A549 (cell line): ENCODE results near the gene FAAP24. TPM values are rescaled to one million over a fixed set of nuclear protein-coding genes. Genes with fewer than 3 reads are reported as not detected.
"Not testable (repeated sequence)": the region's sequence is repeated elsewhere in the genome, so short reads cannot be mapped to it uniquely, and the experiment has no call there.

ENCODE experiments used
- ATAC-seq, 2 experiments: fragments of 200-7000 bp in 1 of 2; fragments of >200 bp in 1 of 2; cut with Nextera tagmentation in 1 of 2; cut with Tn5 transposase in 1 of 2; 3 replicates each; pipeline versions ENCODE4 v1.8.0 to v1.9.1; 2018 to 2020; ENCODE audit warnings: mild to moderate bottlenecking in 1 of 2, moderate library complexity in 1 of 2
- CTCF ChIA-PET: fragments of 300-600 bp; sonication (Branson Sonifier 250); formaldehyde crosslinking; extraction: SDS; loops from one replicate; lab custom pipeline; 2021; ENCODE audit warnings: antibody characterized with exemption, inconsistent platforms; lab: Yijun Ruan, JAX
- POLR2A ChIA-PET: fragments of 350-600 bp; formaldehyde crosslinking; extraction: SDS; loops from one replicate; lab custom pipeline; 2021; ENCODE audit warnings: antibody characterized with exemption, inconsistent platforms; lab: Yijun Ruan, JAX
- DNase-seq, 2 experiments: peaks; one replicate each; pipeline versions ENCODE4 v3.0.0 to v3.0.0-alpha.2; 2011 to 2016; ENCODE audit warnings: low read depth in 1 of 2, low spot score in 1 of 2
- FAIRE-seq: peaks from 2 replicates; lab custom pipeline; 2011; peaks lifted over from hg19 to GRCh38; lab: Jason Lieb, UNC
- H3K27ac ChIP-seq, 2 experiments: fragments of >200 bp; sonication (Bioruptor Twin); formaldehyde crosslinking; 3 replicates each; pipeline ENCODE4 v1.5.1; 2016 to 2017
- H3K4me1 ChIP-seq: fragments of >200 bp; sonication (Bioruptor Twin); formaldehyde crosslinking; 3 replicates; pipeline ENCODE4 v1.6.1; 2016
- H3K4me2 ChIP-seq: fragments of >200 bp; sonication (Bioruptor Twin); formaldehyde crosslinking; 3 replicates; pipeline ENCODE4 v1.6.1; 2016
- H3K4me3 ChIP-seq: fragments of >200 bp; sonication (Bioruptor Twin); formaldehyde crosslinking; 3 replicates; pipeline ENCODE4 v1.5.1; 2016
- H3K9me3 ChIP-seq: fragments of >200 bp; sonication (Bioruptor Twin); formaldehyde crosslinking; 3 replicates; pipeline ENCODE4 v1.6.1; 2016
- BHLHE40 ChIP-seq: IDR thresholded peaks from 2 replicates; pipeline ENCODE4 v1.6.1; 2012; ENCODE audit warnings: low read depth, low read length, inconsistent platforms
- CBX8 ChIP-seq: fragments of 200-600 bp; sonication (generic); IDR thresholded peaks from 2 replicates; pipeline ENCODE4 v1.6.1; 2016
- EHMT2 ChIP-seq: fragments of 200-600 bp; sonication (generic); IDR thresholded peaks from 2 replicates; pipeline ENCODE4 v1.6.1; 2016; ENCODE audit warnings: antibody characterized with exemption, low read depth, mild to moderate bottlenecking, moderate library complexity
- EP300 ChIP-seq, 2 experiments: fragments of >200 bp; sonication (Bioruptor Twin); formaldehyde crosslinking; IDR thresholded peaks; 2 replicates in 1 of 2; 3 replicates in 1 of 2; pipeline ENCODE4 v1.6.1; 2016 to 2017
- HEYL ChIP-seq: fragments of 250-450 bp; sonication (Bioruptor Pico); IDR thresholded peaks from 2 replicates; pipeline ENCODE4 v1.8.0; 2021; ENCODE audit warnings: mild to moderate bottlenecking, moderate library complexity
- HOXA7 ChIP-seq: fragments of 250-450 bp; sonication (Bioruptor Pico); IDR thresholded peaks from 2 replicates; pipeline ENCODE4 v1.5.0; 2020; ENCODE audit warnings: mild to moderate bottlenecking, moderate library complexity
- POLR2AphosphoS2 ChIP-seq: conservative IDR thresholded peaks from 2 replicates; pipeline ENCODE4 v1.6.1; 2012; ENCODE audit warnings: low read length, improper control_type of control experiment, inconsistent platforms
- RAD21 ChIP-seq, 2 experiments: fragments of >200 bp in 1 of 2; sonication (Bioruptor Twin) in 1 of 2; formaldehyde crosslinking in 1 of 2; IDR thresholded peaks in 1 of 2; conservative IDR thresholded peaks in 1 of 2; 2 replicates in 1 of 2; 3 replicates in 1 of 2; pipeline ENCODE4 v1.6.1; 2012 to 2018; ENCODE audit warnings: inconsistent platforms in 1 of 2
- RCOR1 ChIP-seq: fragments of 150-350 bp; IDR thresholded peaks from 2 replicates; pipeline ENCODE4 v1.6.1; 2014; ENCODE audit warnings: antibody characterized with exemption, low read length, low read depth
- SMC3 ChIP-seq: fragments of >200 bp; sonication (Bioruptor Twin); formaldehyde crosslinking; IDR thresholded peaks from 3 replicates; pipeline ENCODE4 v1.6.1; 2018; ENCODE audit warnings: inconsistent platforms
- ZC3H11A ChIP-seq: fragments of 450-650 bp; IDR thresholded peaks from 2 replicates; pipeline ENCODE4 v1.6.1; 2014; ENCODE audit warnings: antibody characterized with exemption, mild to moderate bottlenecking
- WGBS: methylation state at CpG from one replicate; pipeline ENCODE4 v1.1.6; 2017; ENCODE audit errors: missing lambda C conversion rate; 5-methylcytosine and 5-hydroxymethylcytosine counted together
- polyA plus RNA-seq, 4 experiments: library from polyadenylated mRNA; depleted of rRNA in 3 of 4; stranded (reverse); fragments of >200 nt; fragmentation: RNase III in 1 of 4; extraction: RNeasy Plus Mini Kit Qiagen cat#74134 plus additional on column Dnase treatment in 1 of 4; gene quantifications; 2 replicates in 3 of 4; 3 replicates in 1 of 4; pipeline ENCODE4 v1.2.3, GENCODE V29; 2011 to 2017
- TF ChIP-seq, protein P1 (sequence below): fragments of >200 bp; sonication (Bioruptor Twin); formaldehyde crosslinking; IDR thresholded peaks from 3 replicates; pipeline ENCODE4 v1.5.1; 2016
- TF ChIP-seq, protein P2 (sequence below): fragments of 200-600 bp; sonication (generic); IDR thresholded peaks from 2 replicates; pipeline ENCODE4 v1.6.1; 2016; ENCODE audit warnings: antibody characterized with exemption, mild to moderate bottlenecking, moderate library complexity

Gene FAAP24
- polyA plus RNA-seq, 2 of the 4 experiments (the other 2 are of a cell fraction): 14.2 to 14.4 TPM

DNA sequence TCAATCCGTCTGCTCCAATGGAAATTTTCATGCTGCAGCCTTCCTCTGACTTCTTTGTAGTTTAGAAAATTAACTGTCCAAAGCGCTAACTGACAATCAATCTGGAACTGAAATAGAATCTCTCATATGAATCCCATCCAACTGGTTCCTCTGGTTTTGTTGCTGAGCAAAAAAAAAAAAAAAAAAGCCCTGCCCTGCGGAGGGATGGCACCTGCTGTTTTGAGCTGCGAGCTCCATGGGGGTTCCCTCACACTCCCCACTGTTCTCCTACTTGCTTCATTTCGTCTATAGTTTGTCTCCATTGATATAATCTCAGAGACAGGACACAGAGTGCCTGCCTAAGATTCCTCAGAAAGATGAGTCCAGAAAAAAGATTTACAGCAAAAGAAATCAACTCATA lies 33.4 kb downstream of the FAAP24 start:
- H3K27ac ChIP-seq: no peak overlapping the region
- no peak for FAIRE-seq
- POLR2A ChIA-PET: no interaction called here

DNA sequence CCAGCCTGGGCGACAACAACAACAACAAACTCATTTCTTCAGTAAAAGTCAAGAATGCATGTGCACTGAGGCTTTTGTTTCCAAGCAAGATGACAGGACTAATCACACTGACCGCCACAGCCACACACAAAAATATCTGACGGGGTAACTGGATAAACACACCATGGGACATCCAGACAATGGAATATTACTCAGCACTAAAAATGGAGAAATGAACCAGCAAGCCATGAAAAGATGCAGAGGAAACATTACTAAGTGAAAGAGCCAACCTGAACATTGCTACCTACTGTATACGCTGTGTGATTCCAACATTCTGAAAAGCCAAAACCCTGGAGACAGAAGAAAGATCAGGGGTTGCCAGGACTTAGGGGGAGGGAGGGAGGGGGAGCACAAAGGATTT lies 36.7 kb downstream of the FAAP24 start:
- TF ChIP-seq ZC3H11A (no peak), HOXA7 (CRISPR knock-in tag) (no peak), BHLHE40 (no peak), POLR2AphosphoS2 (no peak), HEYL (CRISPR knock-in tag) (no peak), EP300 (IDR thresholded peaks at IDR 0.05) (no peak), RAD21 (conservative IDR thresholded peaks at IDR 0.05 in 1 of 2, IDR thresholded peaks at IDR 0.05 in 1 of 2) (no peak), SMC3 (no peak)
- TF ChIP-seq, all 56 proteins: peak for 0
- no peak for FAIRE-seq
- H3K27ac ChIP-seq: no peak overlapping the region
- WGBS: 97% methylated on average over 4 of the region's 4 CpGs
- ChIA-PET CTCF (interaction anchor here (3.7 kb wide), 1 partner anchor 33 kb away, joined by 13 read pairs; no protein-coding TSS in a partner anchor), POLR2A (interaction anchor here (0.7 kb wide), 1 partner anchor 427 kb away, joined by 5 read pairs; no protein-coding TSS in a partner anchor)
- no peak overlapping the region for H3K4me3 ChIP-seq
- no peaks in the 10 kb centered on the region for H3K9me3 ChIP-seq
- ATAC-seq: no peak
- no peak for DNase-seq
- peaks cover 8% of the 10 kb centered on the region for H3K4me1 ChIP-seq
- no peak overlapping the region for H3K4me2 ChIP-seq

More for the DNA sequence above, 33.4 kb downstream of the FAAP24 start:
- CTCF ChIA-PET: interaction anchor here (2.0 kb wide), 1 partner anchor 30 kb away, joined by 8 read pairs; no protein-coding TSS in a partner anchor
- no peak overlapping the region for H3K4me2 ChIP-seq
- no peak overlapping the region for H3K4me3 ChIP-seq
- H3K4me1 ChIP-seq: peaks cover 24% of the 10 kb centered on the region
- ATAC-seq: no peak
- TF ChIP-seq EP300 (IDR thresholded peaks at IDR 0.05): no peak
- no peaks in the 10 kb centered on the region for H3K9me3 ChIP-seq
- no peak for DNase-seq
- 93% methylated on average over 5 of the region's 5 CpGs for WGBS

DNA sequence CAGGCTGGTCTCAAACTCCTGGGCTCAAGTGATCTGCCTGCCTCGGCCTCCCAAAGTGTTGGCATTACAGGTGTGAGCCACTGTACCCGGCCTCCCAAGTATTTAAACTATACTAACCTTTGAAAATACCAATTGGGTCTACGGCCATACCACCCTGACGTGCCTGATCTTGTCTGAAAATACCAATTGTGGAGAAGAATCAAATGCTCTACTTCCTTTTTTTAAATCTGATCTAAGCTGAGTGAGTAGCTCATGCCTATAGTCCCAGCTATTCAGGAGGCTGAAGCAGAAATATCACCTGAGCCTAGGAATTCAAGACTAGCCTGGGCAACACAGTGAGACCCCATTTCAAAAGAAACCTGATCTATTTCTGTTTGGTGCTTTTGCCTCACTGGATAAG lies 38.8 kb downstream of the FAAP24 start:
- FAIRE-seq, ATAC-seq: not testable (repeated sequence)
- CTCF ChIA-PET: interaction anchor here (0.7 to 3.7 kb wide), 2 partner anchors 35 to 49 kb away, joined by 5 to 13 read pairs; no protein-coding TSS in a partner anchor

DNA sequence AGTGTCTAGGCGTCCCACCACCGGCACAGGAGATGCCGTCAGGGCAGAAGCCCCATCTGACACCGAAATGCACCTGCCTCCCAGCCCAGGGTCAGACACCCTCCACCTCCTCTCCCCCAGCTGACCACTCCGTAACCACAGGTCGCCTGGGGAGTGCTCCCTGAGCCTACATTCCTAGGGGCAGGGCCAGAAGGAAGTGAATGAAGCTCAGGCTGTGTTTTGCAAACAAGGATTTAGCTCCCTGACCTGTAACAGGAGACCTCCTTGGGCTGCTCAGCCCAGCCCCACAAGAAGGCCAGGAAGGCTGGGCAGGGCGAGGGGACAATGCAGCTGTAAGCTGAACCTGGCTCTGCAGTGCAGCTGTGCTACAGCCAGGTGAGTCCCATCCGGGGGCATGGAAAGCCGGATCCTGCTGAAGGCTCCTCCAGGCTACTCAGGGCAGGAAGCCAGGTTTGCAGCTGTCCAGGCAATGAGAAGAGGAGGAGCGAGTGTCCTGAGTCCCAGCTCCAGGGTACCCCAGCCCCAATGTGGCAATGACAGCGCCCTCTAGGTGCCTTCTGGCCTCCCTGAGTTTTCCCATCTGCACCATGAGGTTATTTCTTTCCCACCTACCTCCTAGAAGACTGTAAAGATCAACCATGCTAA lies 50.6 kb downstream of the FAAP24 start:
- DNase-seq (no peak), ATAC-seq (peak; percentile 30 to 41; a peak in 4 of 6 replicates), FAIRE-seq (no peak)
- Histone ChIP-seq H3K4me2 (no peak overlapping the region), H3K4me3 (no peak overlapping the region), H3K27ac (0 out of 6 replicates have a peak overlapping the region, but pooled peaks of 1 of the 2 experiments have one; percentile 6), H3K9me3 (peaks cover 6% of the 10 kb centered on the region; the same call in 1 of the 3 replicates), H3K4me1 (peaks cover 31% of the 10 kb centered on the region)
- ChIA-PET CTCF (interaction anchor here (0.8 to 3.5 kb wide), 7 partner anchors 10 to 162 kb away, joined by 3 to 16 read pairs (median 8); no protein-coding TSS in a partner anchor), POLR2A (interaction anchor here (0.7 kb wide), 1 partner anchor 66 kb away, joined by 8 read pairs; no protein-coding TSS in a partner anchor)
- WGBS: 79% methylated on average over 11 of the region's 11 CpGs
- TF ChIP-seq, protein P1, sequence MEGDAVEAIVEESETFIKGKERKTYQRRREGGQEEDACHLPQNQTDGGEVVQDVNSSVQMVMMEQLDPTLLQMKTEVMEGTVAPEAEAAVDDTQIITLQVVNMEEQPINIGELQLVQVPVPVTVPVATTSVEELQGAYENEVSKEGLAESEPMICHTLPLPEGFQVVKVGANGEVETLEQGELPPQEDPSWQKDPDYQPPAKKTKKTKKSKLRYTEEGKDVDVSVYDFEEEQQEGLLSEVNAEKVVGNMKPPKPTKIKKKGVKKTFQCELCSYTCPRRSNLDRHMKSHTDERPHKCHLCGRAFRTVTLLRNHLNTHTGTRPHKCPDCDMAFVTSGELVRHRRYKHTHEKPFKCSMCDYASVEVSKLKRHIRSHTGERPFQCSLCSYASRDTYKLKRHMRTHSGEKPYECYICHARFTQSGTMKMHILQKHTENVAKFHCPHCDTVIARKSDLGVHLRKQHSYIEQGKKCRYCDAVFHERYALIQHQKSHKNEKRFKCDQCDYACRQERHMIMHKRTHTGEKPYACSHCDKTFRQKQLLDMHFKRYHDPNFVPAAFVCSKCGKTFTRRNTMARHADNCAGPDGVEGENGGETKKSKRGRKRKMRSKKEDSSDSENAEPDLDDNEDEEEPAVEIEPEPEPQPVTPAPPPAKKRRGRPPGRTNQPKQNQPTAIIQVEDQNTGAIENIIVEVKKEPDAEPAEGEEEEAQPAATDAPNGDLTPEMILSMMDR: peak; percentile 39
- no peak for TF ChIP-seq RCOR1

More for the DNA sequence above, 38.8 kb downstream of the FAAP24 start:
- H3K27ac ChIP-seq, H3K4me1 ChIP-seq, POLR2A ChIA-PET, DNase-seq, H3K9me3 ChIP-seq, H3K4me3 ChIP-seq, H3K4me2 ChIP-seq: not testable (repeated sequence)
- 96% methylated on average over 4 of the region's 4 CpGs for WGBS

DNA sequence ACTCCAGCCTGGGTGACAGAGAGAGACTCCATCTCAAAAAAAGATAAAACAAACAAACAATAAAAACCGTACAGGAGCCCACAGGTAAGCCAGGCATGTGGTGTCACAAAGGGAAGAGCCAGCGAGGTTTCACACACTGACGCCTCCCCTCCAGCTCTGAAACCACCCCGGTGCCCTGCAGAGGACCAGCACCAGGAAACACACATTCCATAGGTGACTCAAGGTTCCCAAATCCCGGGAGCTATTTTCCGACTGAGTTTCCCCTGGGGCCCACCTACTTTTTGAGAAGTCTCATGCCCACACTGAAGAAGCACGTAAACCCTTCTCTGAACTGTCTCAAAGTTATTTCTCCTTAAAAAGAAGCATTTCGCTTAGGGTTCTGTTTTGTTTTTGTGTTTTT lies 52.4 kb downstream of the FAAP24 start:
- DNase-seq (no peak), FAIRE-seq (no peak), ATAC-seq (peak in 1 of 2 experiments; percentile 19; a peak in 3 of 6 replicates)
- ChIA-PET CTCF (interaction anchor here (0.7 to 1.4 kb wide), 5 partner anchors 10 to 94 kb away, joined by 3 read pairs; partner anchors contain the start of genes CEP89 and FAAP24), POLR2A (no interaction called here)
- Histone ChIP-seq H3K4me2 (no peak overlapping the region), H3K27ac (peak overlapping the region in 1 of 2 experiments; percentile 30; a peak in 2 of 6 replicates), H3K4me3 (no peak overlapping the region), H3K4me1 (peaks cover 31% of the 10 kb centered on the region), H3K9me3 (peaks cover 20% of the 10 kb centered on the region)
- 79% methylated on average over 8 of the region's 8 CpGs for WGBS
- TF ChIP-seq POLR2AphosphoS2 (no peak), CBX8 (no peak), EHMT2 (no peak)
- TF ChIP-seq, protein P2, sequence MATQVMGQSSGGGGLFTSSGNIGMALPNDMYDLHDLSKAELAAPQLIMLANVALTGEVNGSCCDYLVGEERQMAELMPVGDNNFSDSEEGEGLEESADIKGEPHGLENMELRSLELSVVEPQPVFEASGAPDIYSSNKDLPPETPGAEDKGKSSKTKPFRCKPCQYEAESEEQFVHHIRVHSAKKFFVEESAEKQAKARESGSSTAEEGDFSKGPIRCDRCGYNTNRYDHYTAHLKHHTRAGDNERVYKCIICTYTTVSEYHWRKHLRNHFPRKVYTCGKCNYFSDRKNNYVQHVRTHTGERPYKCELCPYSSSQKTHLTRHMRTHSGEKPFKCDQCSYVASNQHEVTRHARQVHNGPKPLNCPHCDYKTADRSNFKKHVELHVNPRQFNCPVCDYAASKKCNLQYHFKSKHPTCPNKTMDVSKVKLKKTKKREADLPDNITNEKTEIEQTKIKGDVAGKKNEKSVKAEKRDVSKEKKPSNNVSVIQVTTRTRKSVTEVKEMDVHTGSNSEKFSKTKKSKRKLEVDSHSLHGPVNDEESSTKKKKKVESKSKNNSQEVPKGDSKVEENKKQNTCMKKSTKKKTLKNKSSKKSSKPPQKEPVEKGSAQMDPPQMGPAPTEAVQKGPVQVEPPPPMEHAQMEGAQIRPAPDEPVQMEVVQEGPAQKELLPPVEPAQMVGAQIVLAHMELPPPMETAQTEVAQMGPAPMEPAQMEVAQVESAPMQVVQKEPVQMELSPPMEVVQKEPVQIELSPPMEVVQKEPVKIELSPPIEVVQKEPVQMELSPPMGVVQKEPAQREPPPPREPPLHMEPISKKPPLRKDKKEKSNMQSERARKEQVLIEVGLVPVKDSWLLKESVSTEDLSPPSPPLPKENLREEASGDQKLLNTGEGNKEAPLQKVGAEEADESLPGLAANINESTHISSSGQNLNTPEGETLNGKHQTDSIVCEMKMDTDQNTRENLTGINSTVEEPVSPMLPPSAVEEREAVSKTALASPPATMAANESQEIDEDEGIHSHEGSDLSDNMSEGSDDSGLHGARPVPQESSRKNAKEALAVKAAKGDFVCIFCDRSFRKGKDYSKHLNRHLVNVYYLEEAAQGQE: no peak

DNA sequence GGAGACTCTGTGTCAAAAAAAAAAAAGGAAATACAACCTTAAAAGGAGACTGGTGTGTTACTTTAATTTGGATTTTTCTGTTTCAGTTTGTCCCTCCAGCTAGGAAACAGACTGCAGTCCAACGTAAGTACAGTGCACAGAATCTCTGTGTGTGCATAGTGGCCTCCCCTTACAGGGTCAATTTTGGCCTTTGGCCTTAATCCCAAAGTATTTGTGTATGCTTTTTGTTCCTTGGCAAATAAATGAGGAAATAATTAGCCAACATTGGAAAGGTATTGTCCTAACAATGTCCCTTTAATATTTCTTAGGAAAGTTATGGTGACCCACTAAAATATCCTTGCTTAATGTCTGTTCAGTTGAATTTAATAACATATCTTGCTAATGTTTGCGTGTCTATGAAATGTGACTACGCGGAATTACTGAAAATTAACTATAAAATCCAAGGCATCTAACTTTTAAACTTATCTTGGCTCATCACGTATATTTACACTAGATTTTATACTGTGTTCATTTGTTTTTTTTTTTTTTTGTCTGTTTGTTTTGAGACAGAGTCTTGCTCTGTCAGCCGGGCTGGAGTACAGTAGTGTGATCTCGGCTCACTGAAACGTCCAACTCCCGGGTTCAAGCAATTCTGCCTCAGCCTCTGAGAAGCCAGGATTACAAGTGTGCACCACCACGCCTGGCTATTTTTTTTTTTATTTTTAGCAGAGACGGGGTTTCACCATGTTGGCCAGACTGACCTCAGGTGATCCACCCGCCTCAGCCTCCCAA lies 53.6 kb downstream of the FAAP24 start:
- Histone ChIP-seq H3K9me3 (peaks cover 30% of the 10 kb centered on the region), H3K4me2 (peak overlapping the region; percentile 9), H3K4me1 (peaks cover 31% of the 10 kb centered on the region), H3K27ac (peak overlapping the region; percentile 25 to 52; a peak in 4 of 6 replicates)
- ATAC-seq (peak in 1 of 2 experiments; percentile 17; a peak in 2 of 6 replicates), FAIRE-seq (peak; percentile 82)
- H3K4me3 ChIP-seq, POLR2A ChIA-PET, DNase-seq, CTCF ChIA-PET: not testable (repeated sequence)
- WGBS: 62% methylated on average over 12 of the region's 12 CpGs
